T-cell (primary cell): ENCODE results near the gene UGGT2. TPM values are rescaled to one million over a fixed set of nuclear protein-coding genes. Genes with fewer than 3 reads are reported as not detected.

Experiments
- ATAC-seq, 4 experiments: fragments of 200-7000 bp in 3 of 4; fragments of 150-1000 bp in 1 of 4; cut with Tn5 transposase; replicated peaks in 1 of 4; 1 replicate in 3 of 4; 2 replicates in 1 of 4; pipeline ENCODE4 v1.10.0; 2021; ENCODE audit warnings: moderate library complexity in 3 of 4, mild to moderate bottlenecking in 2 of 4, moderate number of reproducible peaks in 1 of 4
- CTCF ChIA-PET, 2 donors: fragments of 300-600 bp; sonication (Branson Sonifier 250); formaldehyde crosslinking; loops; one replicate each; lab custom pipeline; 2022; ENCODE audit warnings: antibody characterized with exemption in 2 of 2; lab: Charles Lee
- POLR2A ChIA-PET, 2 donors: fragments of 300-600 bp; sonication (Branson Sonifier 250); formaldehyde crosslinking; loops; one replicate each; lab custom pipeline; 2022; ENCODE audit warnings: antibody characterized with exemption in 2 of 2; lab: Charles Lee
- DNase-seq, 35 experiments: peaks; one replicate each; pipeline versions ENCODE4 v3.0.0 to v3.0.0-alpha.2; 2013 to 2023
- H3K27ac ChIP-seq: one replicate; pipeline ENCODE4 v1.5.1; 2013; ENCODE audit warnings: low read length
- H3K27me3 ChIP-seq, 2 experiments: replicated peaks in 1 of 2; 1 replicate in 1 of 2; 2 replicates in 1 of 2; pipeline versions ENCODE4 v1.6.1 to v1.7.0; 2013; ENCODE audit warnings: low read length in 1 of 2, mixed read lengths in 1 of 2; ENCODE audit not compliant: control insufficient read depth in 2 of 2, insufficient read depth in 2 of 2; ENCODE audit errors: extremely low read depth in 1 of 2
- H3K36me3 ChIP-seq, 2 donors: 1 replicate in 1 of 2; 2 replicates in 1 of 2; pipeline versions ENCODE4 v1.6.1 to v1.7.0; 2013; ENCODE audit warnings: low read length in 1 of 2; ENCODE audit not compliant: control insufficient read depth in 2 of 2, insufficient read depth in 1 of 2; ENCODE audit errors: extremely low read depth in 1 of 2
- H3K4me1 ChIP-seq, 2 experiments: 1 replicate in 1 of 2; 2 replicates in 1 of 2; pipeline versions ENCODE4 v1.6.1 to v1.7.0; 2013; ENCODE audit warnings: low read length in 2 of 2, mixed read lengths in 1 of 2; ENCODE audit not compliant: insufficient read depth in 2 of 2, control insufficient read depth in 1 of 2; ENCODE audit errors: extremely low read depth in 1 of 2
- H3K4me3 ChIP-seq, 2 donors: 1 replicate in 1 of 2; 2 replicates in 1 of 2; pipeline versions ENCODE4 v1.5.1 to v1.7.0; 2013; ENCODE audit warnings: mild to moderate bottlenecking in 2 of 2, low read length in 1 of 2, moderate library complexity in 1 of 2; ENCODE audit not compliant: control insufficient read depth in 1 of 2; ENCODE audit errors: extremely low read depth in 1 of 2
- H3K9me3 ChIP-seq: 2 replicates; pipeline ENCODE4 v1.7.0; 2013
- H3K27ac Mint-ChIP-seq, 2 donors: one replicate each; pipeline ENCODE4 v1.8.0; 2020 to 2021; ENCODE audit warnings: mild to moderate bottlenecking in 2 of 2, mixed read lengths in 2 of 2
- H3K27me3 Mint-ChIP-seq, 2 donors: one replicate each; pipeline ENCODE4 v1.8.0; 2021 to 2022; ENCODE audit warnings: mixed read lengths in 2 of 2
- H3K36me3 Mint-ChIP-seq: one replicate; pipeline ENCODE4 v1.8.0; 2021; ENCODE audit warnings: mixed read lengths
- H3K4me1 Mint-ChIP-seq, 3 donors: one replicate each; pipeline ENCODE4 v1.8.0; 2020 to 2022; ENCODE audit warnings: mixed read lengths in 3 of 3, mild to moderate bottlenecking in 1 of 3
- H3K4me3 Mint-ChIP-seq, 3 donors: one replicate each; pipeline ENCODE4 v1.8.0; 2020 to 2022; ENCODE audit warnings: mild to moderate bottlenecking in 3 of 3, mixed read lengths in 3 of 3, moderate library complexity in 3 of 3
- H3K9me3 Mint-ChIP-seq, 3 donors: one replicate each; pipeline ENCODE4 v1.8.0; 2020 to 2022; ENCODE audit warnings: mixed read lengths in 3 of 3
- WGBS: methylation state at CpG from one replicate; pipeline ENCODE4 v1.1.5; 2013; ENCODE audit warnings: missing lambda C conversion rate; ENCODE audit not compliant: insufficient coverage; 5-methylcytosine and 5-hydroxymethylcytosine counted together
- total RNA-seq, 35 experiments: library from RNA in 6 of 35; stranded (reverse) in 6 of 35; fragments of 120-200 nt in 1 of 35; gene quantifications; one replicate each; pipeline versions ENCODE4 v1.2.1 to v1.2.4 and lab custom pipeline; 2013 to 2026

UGGT2 gene
- total RNA-seq, 5 donors from 2014 or later (not counting 1 experiment from before 2014, with no cell fraction given), result 0.13 to 0.59 (median 0.42) TPM; not detected in 1

GRCh38 chr13:95880331-95880730, 172.9 kb downstream of the UGGT2 start:
- ChIA-PET POLR2A (no interaction called here), CTCF (interaction anchor here in 1 of 2 donors (1.2 kb wide), 1 partner anchor 256 kb away, joined by 3 read pairs; no protein-coding TSS in a partner anchor)
- Mint-ChIP-seq H3K36me3 (no peaks in the 10 kb centered on the region), H3K27ac (no peak overlapping the region), H3K27me3 (peaks cover 1 to 7% of the 10 kb centered on the region in 2 donors), H3K4me1 (no peaks in the 10 kb centered on the region), H3K9me3 (no peaks in the 10 kb centered on the region), H3K4me3 (no peak overlapping the region)
- H3K4me3 ChIP-seq, result no peak overlapping the region
- H3K27me3 ChIP-seq, result peaks cover 0 to 6% of the 10 kb centered on the region in 2 experiments
- no peaks in the 10 kb centered on the region for H3K4me1 ChIP-seq
- WGBS, result no CpG with 5 or more reads among the region's 1 CpG
- no peak for ATAC-seq
- H3K9me3 ChIP-seq, result no peaks in the 10 kb centered on the region
- H3K36me3 ChIP-seq, result no peaks in the 10 kb centered on the region
- no peak for DNase-seq
- H3K27ac ChIP-seq, result no peak overlapping the region

DNA sequence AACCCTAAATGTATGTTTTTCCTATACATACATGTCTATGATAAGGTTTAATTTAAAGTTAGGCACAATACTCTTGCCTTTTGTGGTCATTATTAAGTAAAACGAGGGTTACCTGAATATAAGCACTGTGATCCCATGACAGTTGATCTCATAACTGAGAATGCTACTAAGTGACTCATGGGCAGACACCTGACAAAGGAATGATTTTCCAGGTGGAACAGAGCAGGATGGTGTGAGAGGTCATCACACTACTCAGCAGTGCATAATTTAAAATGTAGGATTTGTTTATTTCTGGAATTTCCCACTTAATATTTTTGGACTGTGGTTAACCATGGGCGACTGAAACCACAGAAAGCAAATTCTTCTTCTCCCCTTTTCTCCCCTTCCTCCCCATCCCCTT, 178.9 kb downstream of the UGGT2 start:
- H3K36me3 Mint-ChIP-seq, result no peaks in the 10 kb centered on the region
- ATAC-seq, result no peak
- peaks cover 4 to 6% of the 10 kb centered on the region in 2 donors for H3K27me3 Mint-ChIP-seq
- Histone ChIP-seq H3K36me3 (no peaks in the 10 kb centered on the region), H3K27me3 (peaks cover 0 to 6% of the 10 kb centered on the region in 2 experiments), H3K9me3 (no peaks in the 10 kb centered on the region), H3K4me3 (no peak overlapping the region), H3K4me1 (no peaks in the 10 kb centered on the region), H3K27ac (no peak overlapping the region)
- CTCF ChIA-PET, result no interaction called here
- POLR2A ChIA-PET, result no interaction called here
- no peak overlapping the region for H3K4me3 Mint-ChIP-seq
- H3K4me1 Mint-ChIP-seq, result no peaks in the 10 kb centered on the region
- no peak for DNase-seq
- peaks cover 0 to 5% (median 0%) of the 10 kb centered on the region in 3 donors for H3K9me3 Mint-ChIP-seq
- no CpG with 5 or more reads among the region's 2 CpGs for WGBS
- no peak overlapping the region for H3K27ac Mint-ChIP-seq

DNA sequence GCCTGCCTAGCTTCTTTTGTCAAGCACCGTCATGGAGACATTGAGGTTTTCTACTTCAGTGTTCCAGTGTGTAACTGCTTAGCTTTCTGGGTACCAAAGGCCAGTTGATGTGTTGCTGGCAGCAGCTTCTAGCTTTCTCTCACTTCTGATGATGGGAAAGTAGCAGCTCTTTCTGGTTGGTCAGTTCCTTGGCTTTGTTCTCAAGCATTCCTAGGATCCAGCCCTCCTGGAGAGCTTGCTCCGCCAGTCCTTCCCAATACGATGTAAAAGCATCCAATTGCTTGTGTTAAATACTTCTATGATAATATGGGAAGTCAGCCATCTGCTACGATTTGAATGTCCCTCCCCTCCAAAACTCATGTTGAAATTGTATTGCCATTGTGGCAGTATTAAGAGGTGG, 182.8 kb downstream of the UGGT2 start:
- no peak for ATAC-seq
- H3K36me3 Mint-ChIP-seq, result no peaks in the 10 kb centered on the region
- no peaks in the 10 kb centered on the region for H3K4me1 ChIP-seq
- no peak overlapping the region for H3K4me3 ChIP-seq
- H3K27ac Mint-ChIP-seq, result no peak overlapping the region
- H3K9me3 Mint-ChIP-seq, result peaks cover 0 to 5% (median 0%) of the 10 kb centered on the region in 3 donors
- no peaks in the 10 kb centered on the region for H3K36me3 ChIP-seq
- POLR2A ChIA-PET, result no interaction called here
- CTCF ChIA-PET, result no interaction called here
- no peak overlapping the region for H3K4me3 Mint-ChIP-seq
- no peaks in the 10 kb centered on the region for H3K9me3 ChIP-seq
- H3K4me1 Mint-ChIP-seq, result no peaks in the 10 kb centered on the region
- DNase-seq, result no peak
- peaks cover 6 to 9% of the 10 kb centered on the region in 2 donors for H3K27me3 Mint-ChIP-seq
- no peak overlapping the region for H3K27ac ChIP-seq
- H3K27me3 ChIP-seq, result peaks cover 0 to 8% of the 10 kb centered on the region in 2 experiments
- 88% methylated on average over 1 of the region's 4 CpGs for WGBS

DNA sequence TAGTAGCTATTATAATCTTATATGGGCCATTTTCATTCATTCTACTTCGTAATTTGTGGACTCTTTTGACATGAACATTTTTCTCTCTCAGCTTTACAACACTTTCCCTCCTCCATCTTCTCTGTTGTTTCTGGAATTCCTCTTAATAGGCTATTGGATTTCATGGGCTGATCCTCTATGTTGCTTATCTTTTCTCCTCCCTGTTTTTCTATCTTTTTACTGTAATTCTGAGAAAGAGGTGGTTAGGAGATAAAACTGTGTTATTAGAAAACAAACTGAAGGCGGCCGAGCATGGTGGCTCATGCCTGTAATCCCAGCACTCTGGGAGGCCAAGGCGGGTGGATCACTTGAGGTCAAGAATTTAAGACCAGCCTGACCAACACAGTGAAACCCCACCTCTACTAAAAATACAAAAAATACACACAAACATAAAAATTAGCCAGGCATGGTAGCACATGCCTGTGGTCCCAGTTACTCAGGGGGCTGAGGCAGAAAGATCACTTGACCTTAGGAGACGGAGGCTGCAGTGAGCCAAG, 188.1 kb downstream of the UGGT2 start:
- DNase-seq, result no peak
- Mint-ChIP-seq H3K36me3 (no peaks in the 10 kb centered on the region), H3K9me3 (no peaks in the 10 kb centered on the region), H3K4me1 (no peaks in the 10 kb centered on the region), H3K4me3 (no peak overlapping the region), H3K27ac (no peak overlapping the region), H3K27me3 (peaks cover 3 to 6% of the 10 kb centered on the region in 2 donors)
- H3K36me3 ChIP-seq, result no peaks in the 10 kb centered on the region
- no peaks in the 10 kb centered on the region for H3K9me3 ChIP-seq
- ChIA-PET CTCF (no interaction called here), POLR2A (no interaction called here)
- no peak overlapping the region for H3K27ac ChIP-seq
- H3K4me3 ChIP-seq, result no peak overlapping the region
- H3K4me1 ChIP-seq, result no peaks in the 10 kb centered on the region
- ATAC-seq, result no peak
- WGBS, result 95% methylated on average over 3 of the region's 5 CpGs
- peaks cover 0 to 2% of the 10 kb centered on the region in 2 experiments for H3K27me3 ChIP-seq

DNA sequence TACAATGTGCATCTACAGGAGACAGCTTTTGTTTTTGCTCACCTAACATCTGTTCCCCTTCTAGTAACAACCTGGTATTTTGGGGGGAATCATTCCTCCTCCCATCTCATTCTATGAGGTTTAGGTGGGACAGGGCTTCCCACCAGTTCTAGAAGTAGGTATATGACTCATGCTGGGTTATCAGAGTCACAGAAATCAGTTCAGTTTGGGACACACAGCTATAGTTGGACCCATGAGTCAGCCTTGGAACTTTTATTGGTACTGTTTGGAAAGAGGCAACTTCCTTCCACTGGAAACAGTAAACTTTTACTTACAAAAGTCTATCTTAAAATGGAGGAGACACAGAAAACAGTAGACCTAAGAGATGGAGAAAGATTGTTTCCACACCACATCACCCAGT, 190.8 kb downstream of the UGGT2 start:
- H3K4me3 ChIP-seq, result no peak overlapping the region
- H3K4me1 Mint-ChIP-seq, result no peaks in the 10 kb centered on the region
- no peak overlapping the region for H3K27ac Mint-ChIP-seq
- ATAC-seq, result no peak
- no peaks in the 10 kb centered on the region for H3K9me3 Mint-ChIP-seq
- H3K27me3 Mint-ChIP-seq, result peaks cover 3 to 7% of the 10 kb centered on the region in 2 donors
- POLR2A ChIA-PET, result no interaction called here
- no peaks in the 10 kb centered on the region for H3K36me3 Mint-ChIP-seq
- no peak overlapping the region for H3K27ac ChIP-seq
- no peaks in the 10 kb centered on the region for H3K9me3 ChIP-seq
- H3K4me1 ChIP-seq, result no peaks in the 10 kb centered on the region
- H3K4me3 Mint-ChIP-seq, result no peak overlapping the region
- no peaks in the 10 kb centered on the region for H3K36me3 ChIP-seq
- no peaks in the 10 kb centered on the region for H3K27me3 ChIP-seq
- CTCF ChIA-PET, result interaction anchor here in 1 of 2 donors (0.6 kb wide), 1 partner anchor 845 kb away, joined by 8 read pairs; no protein-coding TSS in a partner anchor
- no peak for DNase-seq

DNA sequence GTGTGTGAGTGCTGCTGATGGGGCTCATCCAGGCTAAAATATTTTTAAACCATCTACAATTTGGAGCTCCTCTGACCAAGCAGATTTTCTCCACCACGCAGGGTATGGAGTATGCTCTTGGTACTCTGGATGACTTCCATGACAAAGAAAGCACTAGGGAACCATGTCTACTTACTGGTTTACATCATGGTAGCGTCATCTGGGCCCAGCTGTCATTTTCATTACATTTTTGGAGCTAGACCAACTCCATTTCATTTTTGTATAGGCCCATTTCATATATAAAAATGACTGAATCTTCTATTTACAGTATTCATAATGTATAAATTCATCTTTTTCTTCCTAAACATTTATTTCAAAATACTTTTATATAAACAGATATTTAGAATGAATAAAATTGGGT, 191.9 kb downstream of the UGGT2 start:
- Mint-ChIP-seq H3K4me1 (no peaks in the 10 kb centered on the region), H3K27ac (no peak overlapping the region), H3K9me3 (no peaks in the 10 kb centered on the region), H3K36me3 (no peaks in the 10 kb centered on the region), H3K4me3 (no peak overlapping the region), H3K27me3 (peaks cover 3 to 7% of the 10 kb centered on the region in 2 donors)
- POLR2A ChIA-PET, result interaction anchor here in 1 of 2 donors (0.7 kb wide), 1 partner anchor 1219 kb away, joined by 3 read pairs; no protein-coding TSS in a partner anchor
- CTCF ChIA-PET, result no interaction called here
- ATAC-seq (no peak), DNase-seq (no peak)
- no peak overlapping the region for H3K27ac ChIP-seq
- H3K27me3 ChIP-seq, result no peaks in the 10 kb centered on the region
- no peaks in the 10 kb centered on the region for H3K9me3 ChIP-seq
- WGBS, result 0% methylated on average over 1 of the region's 2 CpGs
- H3K4me3 ChIP-seq, result no peak overlapping the region
- no peaks in the 10 kb centered on the region for H3K4me1 ChIP-seq
- no peaks in the 10 kb centered on the region for H3K36me3 ChIP-seq
